Ureter (tissue), 1 donor: Measurements from ENCODE around the gene HOXB4. TPM values are rescaled to one million over a fixed set of nuclear protein-coding genes. Genes with fewer than 3 reads are reported as not detected.

Experiments
- DNase-seq: peaks from one replicate; pipeline ENCODE4 v3.0.0-alpha.2; 2020; ENCODE audit warnings: low spot score
- total RNA-seq: library from RNA; stranded (reverse); gene quantifications from one replicate; pipeline ENCODE4 v1.2.4, GENCODE V29; 2023
- donor health status: DM: yes; HTN: yes; CAD: no.

Gene HOXB4
- total RNA-seq, 1 donor from 2014 or later: 28.7 TPM

GRCh38 chr17:48571826-48572417, 6.2 kb downstream of the HOXB4 start:
- DNase-seq: no peak

- DNase-seq: no peak
Observed at GRCh38 chr17:48571024-48571818, 6.9 kb downstream of the HOXB4 start.

GRCh38 chr17:48570325-48571023, 7.7 kb downstream of the HOXB4 start:
- no peak for DNase-seq

GRCh38 chr17:48569674-48570324, 8.4 kb downstream of the HOXB4 start:
- DNase-seq: no peak

GRCh38 chr17:48569240-48569582, 8.9 kb downstream of the HOXB4 start:
- no peak for DNase-seq

- no peak for DNase-seq
Observed at GRCh38 chr17:48568499-48569239, 9.5 kb downstream of the HOXB4 start.

GRCh38 chr17:48567646-48568354, 10.3 kb downstream of the HOXB4 start:
- no peak for DNase-seq

- DNase-seq: no peak
Observed at GRCh38 chr17:48567209-48567608, 10.9 kb downstream of the HOXB4 start.

GRCh38 chr17:48566717-48567116, 11.4 kb downstream of the HOXB4 start:
- DNase-seq: no peak

GRCh38 chr17:48565925-48566710, 12.0 kb downstream of the HOXB4 start:
- DNase-seq: no peak

GRCh38 chr17:48565022-48565554, 13.1 kb downstream of the HOXB4 start:
- no peak for DNase-seq

GRCh38 chr17:48564188-48565021, 13.7 kb downstream of the HOXB4 start:
- no peak for DNase-seq

GRCh38 chr17:48563867-48564187, 14.3 kb downstream of the HOXB4 start:
- DNase-seq: no peak

- no peak for DNase-seq
Observed at GRCh38 chr17:48563385-48563838, 14.7 kb downstream of the HOXB4 start.

- DNase-seq: no peak
Observed at GRCh38 chr17:48562934-48563333, 15.2 kb downstream of the HOXB4 start.

- no peak for DNase-seq
Observed at GRCh38 chr17:48561884-48562810, 16.0 kb downstream of the HOXB4 start.

GRCh38 chr17:48559840-48560817, 18.0 kb downstream of the HOXB4 start:
- no peak for DNase-seq
